Activated CD4-positive, alpha-beta memory T cell treated with anti-CD3 and anti-CD28 coated beads for 36 hours (primary cell): ENCODE results near the gene FAM110A. TPM values are rescaled to one million over a fixed set of nuclear protein-coding genes. Genes with fewer than 3 reads are reported as not detected.

Experiments used
- CTCF ChIA-PET: fragments of 350-600 bp; sonication (Branson Sonifier 250); formaldehyde crosslinking; loops from one replicate; lab custom pipeline; 2021; ENCODE audit warnings: antibody characterized with exemption, inconsistent platforms; lab: Charles Lee
- POLR2A ChIA-PET: fragments of 350-600 bp; sonication (Branson Sonifier 250); formaldehyde crosslinking; loops from one replicate; lab custom pipeline; 2021; ENCODE audit warnings: antibody characterized with exemption; lab: Charles Lee
- DNase-seq: peaks from one replicate; pipeline ENCODE4 v3.0.0-alpha.2; 2020
- H3K27ac Mint-ChIP-seq: one replicate; pipeline ENCODE4 v1.8.0; 2021; ENCODE audit warnings: mixed read lengths
- H3K27me3 Mint-ChIP-seq: one replicate; pipeline ENCODE4 v1.8.0; 2021; ENCODE audit warnings: mixed read lengths
- H3K36me3 Mint-ChIP-seq: one replicate; pipeline ENCODE4 v1.8.0; 2021; ENCODE audit warnings: mixed read lengths
- H3K4me1 Mint-ChIP-seq: one replicate; pipeline ENCODE4 v1.8.0; 2021; ENCODE audit warnings: low read depth, mixed read lengths
- H3K4me3 Mint-ChIP-seq: one replicate; pipeline ENCODE4 v1.8.0; 2021; ENCODE audit warnings: mild to moderate bottlenecking, mixed read lengths
- H3K9me3 Mint-ChIP-seq: one replicate; pipeline ENCODE4 v1.8.0; 2021; ENCODE audit warnings: mixed read lengths
- intact Hi-C: fragments of 100-400 bp; cut with micrococcal nuclease; formaldehyde crosslinking; loops from one replicate; pipeline ENCODE4 v1.15.1; 2023
- total RNA-seq, 2 experiments: library from RNA; stranded (reverse); gene quantifications; one replicate each; pipeline ENCODE4 v1.2.3, GENCODE V29; 2021

Gene FAM110A
- total RNA-seq, 2 experiments from 2014 or later = 18.0 to 20.1 TPM

DNA sequence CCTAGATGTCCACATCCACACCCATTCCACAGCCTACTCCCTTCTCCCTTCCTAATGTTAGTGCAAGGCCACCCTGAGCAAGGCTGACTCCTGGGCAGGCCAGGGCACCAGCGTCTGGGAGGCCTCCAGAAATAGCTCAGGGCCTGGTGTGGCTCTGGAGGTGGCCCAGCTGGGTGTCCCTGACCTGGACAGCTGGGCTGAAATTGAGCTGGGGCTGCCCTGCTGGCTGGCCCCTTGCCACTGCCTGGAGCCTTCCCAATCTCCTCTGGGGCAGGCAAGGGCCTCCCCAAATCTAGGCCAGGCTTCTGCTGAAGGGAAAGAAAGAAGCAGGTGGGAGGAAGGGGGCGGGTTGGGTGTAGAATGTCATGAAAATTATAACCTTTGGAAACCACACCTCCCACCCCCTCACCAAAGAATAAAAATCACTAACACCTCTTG is 2.1 kb downstream of the FAM110A start:
- peak overlapping the region; percentile 85 for H3K27ac Mint-ChIP-seq
- peak; percentile 61 for DNase-seq
- no peaks in the 10 kb centered on the region for H3K9me3 Mint-ChIP-seq
- POLR2A ChIA-PET = no interaction called here
- H3K27me3 Mint-ChIP-seq = no peaks in the 10 kb centered on the region
- H3K4me1 Mint-ChIP-seq = peaks cover 40% of the 10 kb centered on the region
- CTCF ChIA-PET = interaction anchor here (0.7 to 1.4 kb wide), 2 partner anchors 8 to 17 kb away, joined by 3 read pairs; no protein-coding TSS in a partner anchor
- intact Hi-C loops = loop anchor here (1.0 to 10.0 kb wide), 5 partner anchors 9 to 559 kb away; partner anchors contain the start of gene FKBP1A
- H3K4me3 Mint-ChIP-seq = peak overlapping the region; percentile 69
- peaks cover 7% of the 10 kb centered on the region for H3K36me3 Mint-ChIP-seq

- Mint-ChIP-seq H3K4me1 (peaks cover 40% of the 10 kb centered on the region), H3K27ac (peak overlapping the region; percentile 85), H3K9me3 (no peaks in the 10 kb centered on the region), H3K36me3 (peaks cover 7% of the 10 kb centered on the region), H3K27me3 (no peaks in the 10 kb centered on the region), H3K4me3 (peak overlapping the region; percentile 69)
- intact Hi-C loops = loop anchor here (1.0 to 10.0 kb wide), 4 partner anchors 8 to 559 kb away; partner anchors contain the start of gene FKBP1A
- DNase-seq = peak; percentile 61
- CTCF ChIA-PET = interaction anchor here (0.7 to 1.4 kb wide), 2 partner anchors 8 to 17 kb away, joined by 3 read pairs; no protein-coding TSS in a partner anchor
- POLR2A ChIA-PET = no interaction called here
These were observed 2.7 kb downstream of the FAM110A start for GRCh38 chr20:836190-836589.

GRCh38 chr20:839015-839414 is 5.5 kb downstream of the FAM110A start:
- no peaks in the 10 kb centered on the region for H3K9me3 Mint-ChIP-seq
- ChIA-PET CTCF (interaction anchor here (1.3 to 2.4 kb wide), 2 partner anchors 20 to 117 kb away, joined by 3 to 9 read pairs; no protein-coding TSS in a partner anchor), POLR2A (no interaction called here)
- no peaks in the 10 kb centered on the region for H3K27me3 Mint-ChIP-seq
- H3K27ac Mint-ChIP-seq = no peak overlapping the region
- no peak overlapping the region for H3K4me3 Mint-ChIP-seq
- H3K4me1 Mint-ChIP-seq = peaks cover 46% of the 10 kb centered on the region
- no peak for DNase-seq
- intact Hi-C loops = loop anchor here (10.0 kb wide), 1 partner anchor 556 kb away; the partner anchor contains the start of gene FKBP1A
- peaks cover 7% of the 10 kb centered on the region for H3K36me3 Mint-ChIP-seq

GRCh38 chr20:839626-840025 is 6.1 kb downstream of the FAM110A start:
- POLR2A ChIA-PET = no interaction called here
- Mint-ChIP-seq H3K9me3 (no peaks in the 10 kb centered on the region), H3K4me1 (peaks cover 52% of the 10 kb centered on the region), H3K27ac (no peak overlapping the region), H3K36me3 (peaks cover 7% of the 10 kb centered on the region), H3K27me3 (no peaks in the 10 kb centered on the region), H3K4me3 (no peak overlapping the region)
- no peak for DNase-seq
- intact Hi-C loops = loop anchor here (10.0 kb wide), 1 partner anchor 555 kb away; the partner anchor contains the start of gene FKBP1A
- CTCF ChIA-PET = no interaction called here

DNA sequence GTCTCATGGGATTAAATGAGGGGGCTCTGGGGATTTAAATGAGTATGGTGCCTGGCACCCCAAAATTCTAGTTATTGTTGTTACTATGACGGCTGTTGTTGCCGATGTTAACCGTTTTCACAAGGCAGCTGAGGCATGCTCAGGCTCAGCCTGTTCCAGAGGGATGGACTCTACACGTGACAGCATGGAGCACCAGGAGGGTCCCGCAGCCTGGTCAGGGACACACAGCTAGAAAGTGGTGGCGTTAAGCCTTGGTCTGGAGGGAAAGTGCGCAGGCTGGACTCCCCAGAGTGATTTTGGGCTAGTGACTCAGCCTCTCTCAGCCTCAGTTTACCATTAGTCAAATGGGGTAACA is 7.0 kb downstream of the FAM110A start:
- intact Hi-C loops = no loop called here
- POLR2A ChIA-PET = no interaction called here
- Mint-ChIP-seq H3K4me1 (peaks cover 51% of the 10 kb centered on the region), H3K27me3 (no peaks in the 10 kb centered on the region), H3K36me3 (peaks cover 7% of the 10 kb centered on the region), H3K4me3 (peak overlapping the region; percentile 54), H3K27ac (no peak overlapping the region), H3K9me3 (no peaks in the 10 kb centered on the region)
- DNase-seq = no peak
- CTCF ChIA-PET = interaction anchor here (1.0 kb wide), 1 partner anchor 22 kb away, joined by 3 read pairs; no protein-coding TSS in a partner anchor

- intact Hi-C loops = no loop called here
- CTCF ChIA-PET = interaction anchor here (1.0 kb wide), 1 partner anchor 22 kb away, joined by 3 read pairs; no protein-coding TSS in a partner anchor
- POLR2A ChIA-PET = no interaction called here
- peak; percentile 51 for DNase-seq
- Mint-ChIP-seq H3K4me1 (peaks cover 52% of the 10 kb centered on the region), H3K27me3 (no peaks in the 10 kb centered on the region), H3K9me3 (no peaks in the 10 kb centered on the region), H3K36me3 (peaks cover 9% of the 10 kb centered on the region), H3K27ac (no peak overlapping the region), H3K4me3 (peak overlapping the region; percentile 54)
These were observed 7.5 kb downstream of the FAM110A start for GRCh38 chr20:840858-841567.

DNA sequence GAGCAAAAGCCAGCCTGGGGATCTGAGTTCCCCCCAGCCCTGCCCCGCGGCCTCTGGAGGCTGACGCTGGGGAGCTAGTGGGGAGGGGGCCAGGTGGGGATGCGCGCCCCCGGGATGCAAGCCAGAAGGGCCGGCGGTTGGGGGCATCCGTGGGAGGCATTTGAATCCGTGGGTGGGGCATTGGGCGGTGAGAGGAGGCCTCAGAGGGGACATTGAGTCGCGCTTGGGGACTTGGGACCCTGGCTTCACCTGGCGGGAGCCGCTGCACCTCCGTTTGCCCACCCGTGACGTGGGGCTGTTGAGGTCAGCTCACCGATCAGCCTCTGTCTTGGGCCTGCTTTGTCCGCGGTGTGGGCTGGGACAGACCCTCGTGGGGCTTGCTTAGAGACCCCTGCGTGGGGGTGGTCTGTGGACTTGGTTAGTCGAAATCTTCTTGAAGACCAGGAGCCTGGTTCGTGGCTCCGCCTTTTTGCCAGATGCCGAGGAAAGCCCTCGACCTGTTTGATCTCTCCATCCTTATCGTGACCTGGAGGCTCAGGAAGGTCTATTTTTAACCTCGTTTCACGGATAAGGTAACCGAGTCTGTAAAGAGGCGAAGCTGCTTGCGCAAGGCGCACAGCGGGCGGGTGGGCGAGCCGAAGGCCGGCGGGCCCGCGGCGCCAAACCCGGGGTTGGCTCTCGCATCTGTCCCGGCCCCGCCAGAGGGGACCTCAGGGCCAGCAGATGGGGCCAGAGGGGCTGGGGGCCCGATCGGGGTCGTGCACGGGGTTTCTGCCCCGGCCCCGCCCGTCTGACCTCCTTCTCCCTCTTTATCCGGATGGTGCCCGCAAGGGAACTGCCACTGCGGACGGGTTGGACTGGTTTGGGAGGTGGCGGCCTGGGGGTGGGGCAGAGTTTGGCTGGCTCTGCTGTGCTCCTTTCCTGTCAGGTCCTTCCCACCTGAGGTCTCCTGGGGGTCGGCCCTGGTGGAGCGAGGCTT is 8.3 kb downstream of the FAM110A start:
- H3K27ac Mint-ChIP-seq = no peak overlapping the region
- POLR2A ChIA-PET = interaction anchor here (1.0 kb wide), 1 partner anchor 8 kb away, joined by 3 read pairs; the partner anchor contains the start of gene FAM110A
- intact Hi-C loops = no loop called here

GRCh38 chr20:842547-842940 is 9.0 kb downstream of the FAM110A start:
- Mint-ChIP-seq H3K4me3 (no peak overlapping the region), H3K9me3 (no peaks in the 10 kb centered on the region), H3K27ac (no peak overlapping the region), H3K36me3 (peaks cover 9% of the 10 kb centered on the region), H3K27me3 (no peaks in the 10 kb centered on the region), H3K4me1 (peaks cover 53% of the 10 kb centered on the region)
- no peak for DNase-seq
- ChIA-PET CTCF (interaction anchor here (3.2 kb wide), 1 partner anchor 10 kb away, joined by 18 read pairs; the partner anchor contains the start of gene FAM110A), POLR2A (interaction anchor here (1.0 kb wide), 1 partner anchor 9 kb away, joined by 3 read pairs; the partner anchor contains the start of gene FAM110A)
- intact Hi-C loops = no loop called here

More for the DNA sequence above, 8.3 kb downstream of the FAM110A start:
- CTCF ChIA-PET = interaction anchor here (1.0 kb wide), 1 partner anchor 23 kb away, joined by 3 read pairs; no protein-coding TSS in a partner anchor
- Mint-ChIP-seq H3K9me3 (no peaks in the 10 kb centered on the region), H3K4me1 (peaks cover 53% of the 10 kb centered on the region), H3K4me3 (peak overlapping the region; percentile 35), H3K36me3 (peaks cover 11% of the 10 kb centered on the region), H3K27me3 (no peaks in the 10 kb centered on the region)
- no peak for DNase-seq

DNA sequence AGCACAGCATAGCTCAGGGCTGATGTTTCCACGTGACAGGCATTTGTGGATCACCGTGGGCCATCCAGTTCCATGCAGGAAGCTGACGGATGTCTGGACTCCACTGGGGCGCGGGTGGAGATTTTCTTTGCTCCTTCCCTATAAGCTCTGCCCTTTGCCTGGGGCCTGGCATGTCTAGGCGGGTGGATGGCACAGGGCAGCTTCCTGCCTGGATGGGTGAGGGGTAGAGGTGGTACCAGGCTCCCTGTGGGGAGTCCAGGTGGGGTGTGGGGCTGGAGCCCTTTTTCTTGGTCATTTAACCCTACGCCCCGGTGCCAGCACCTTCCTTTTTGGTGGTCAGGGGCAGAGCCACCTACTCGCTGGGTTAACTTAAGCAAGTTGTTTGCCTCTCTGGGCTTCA is 10.4 kb downstream of the FAM110A start:
- POLR2A ChIA-PET = interaction anchor here (0.5 to 0.6 kb wide), 3 partner anchors 10 to 113 kb away, joined by 3 read pairs; no protein-coding TSS in a partner anchor
- Mint-ChIP-seq H3K36me3 (peaks cover 7% of the 10 kb centered on the region), H3K4me1 (peaks cover 52% of the 10 kb centered on the region), H3K9me3 (no peaks in the 10 kb centered on the region), H3K27me3 (no peaks in the 10 kb centered on the region), H3K27ac (no peak overlapping the region), H3K4me3 (no peak overlapping the region)
- intact Hi-C loops = loop anchor here (1.0 kb wide), 1 partner anchor 8 kb away; no protein-coding TSS in a partner anchor
- DNase-seq = no peak
- CTCF ChIA-PET = interaction anchor here (0.7 to 3.2 kb wide), 3 partner anchors 9 to 112 kb away, joined by 3 to 18 read pairs (median 4); partner anchors contain the start of gene FAM110A

- Mint-ChIP-seq H3K4me1 (peaks cover 51% of the 10 kb centered on the region), H3K9me3 (no peaks in the 10 kb centered on the region), H3K27ac (no peak overlapping the region), H3K36me3 (peaks cover 7% of the 10 kb centered on the region), H3K27me3 (no peaks in the 10 kb centered on the region), H3K4me3 (peak overlapping the region; percentile 77)
- ChIA-PET POLR2A (interaction anchor here (0.5 to 0.6 kb wide), 3 partner anchors 10 to 113 kb away, joined by 3 read pairs; no protein-coding TSS in a partner anchor), CTCF (interaction anchor here (0.7 to 3.2 kb wide), 4 partner anchors 9 to 111 kb away, joined by 3 to 18 read pairs (median 4); partner anchors contain the start of gene FAM110A)
- peak; percentile 93 for DNase-seq
- intact Hi-C loops = loop anchor here (1.0 kb wide), 1 partner anchor 8 kb away; no protein-coding TSS in a partner anchor
These were observed 11.1 kb downstream of the FAM110A start for GRCh38 chr20:844473-845225.
